Islet of Langerhans (tissue), 1 donor: ENCODE measurements around the gene AP2S1.
"Not testable (repeated sequence)": the region's sequence is repeated elsewhere in the genome, so short reads cannot be mapped to it uniquely, and the experiment has no call there.

Source experiments
- FAIRE-seq: peaks from one replicate; lab custom pipeline; 2011; peaks lifted over from hg19 to GRCh38; lab: Jason Lieb, UNC

The AP2S1 gene

DNA sequence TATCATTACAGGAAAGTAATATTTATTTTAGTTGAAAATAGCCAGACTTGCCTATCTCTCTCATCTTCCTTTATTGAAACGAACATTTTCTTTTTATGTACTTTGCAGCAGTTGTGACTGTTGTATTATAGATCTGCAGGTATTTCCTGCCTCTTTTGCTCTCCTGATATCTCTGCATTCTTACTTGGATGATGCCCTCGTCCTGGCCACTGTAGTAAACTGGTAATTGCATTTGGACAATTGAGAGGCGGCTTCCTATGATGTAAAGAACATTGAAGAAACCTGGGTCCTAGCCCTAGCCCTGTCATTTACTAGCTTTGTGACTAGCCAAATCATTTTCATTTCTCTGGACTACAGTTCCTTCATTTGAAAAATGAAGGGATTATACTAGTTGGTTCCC lies 16.5 kb upstream of the AP2S1 start:
- no peak for FAIRE-seq

DNA sequence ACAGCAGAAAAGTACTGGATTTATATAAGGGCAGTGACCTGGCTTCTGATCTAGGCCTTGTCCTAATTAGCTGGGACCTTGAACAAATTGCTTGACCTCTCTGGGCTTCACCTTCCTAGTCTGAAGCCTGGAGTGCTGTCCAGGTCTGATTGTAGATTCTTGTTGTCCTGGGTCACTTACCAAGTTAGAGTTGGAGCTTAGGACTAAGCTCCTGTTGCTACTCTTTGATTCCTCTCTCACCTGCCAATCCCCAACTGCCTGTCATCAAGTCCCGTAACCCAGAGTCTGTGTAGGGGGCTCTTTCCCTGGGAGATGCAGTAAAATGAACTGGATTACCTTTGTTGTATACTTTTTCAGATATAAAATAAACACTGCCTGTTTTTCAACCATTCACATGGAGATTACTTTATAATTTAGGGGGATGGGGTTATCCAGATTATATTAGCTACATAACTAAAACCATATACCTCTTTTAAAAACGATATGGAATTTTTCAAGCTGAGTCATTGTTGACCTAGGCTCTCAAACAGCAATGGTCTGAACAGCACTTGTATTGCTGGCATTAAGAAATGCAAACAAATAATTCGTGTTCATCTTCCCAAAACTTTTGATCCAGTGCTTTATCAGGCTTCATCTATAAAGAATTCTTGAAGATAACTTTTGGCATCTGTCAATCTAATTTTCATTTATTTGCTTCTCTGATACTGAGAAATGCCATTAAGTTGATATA lies 15.9 kb upstream of the AP2S1 start:
- no peak for FAIRE-seq

DNA sequence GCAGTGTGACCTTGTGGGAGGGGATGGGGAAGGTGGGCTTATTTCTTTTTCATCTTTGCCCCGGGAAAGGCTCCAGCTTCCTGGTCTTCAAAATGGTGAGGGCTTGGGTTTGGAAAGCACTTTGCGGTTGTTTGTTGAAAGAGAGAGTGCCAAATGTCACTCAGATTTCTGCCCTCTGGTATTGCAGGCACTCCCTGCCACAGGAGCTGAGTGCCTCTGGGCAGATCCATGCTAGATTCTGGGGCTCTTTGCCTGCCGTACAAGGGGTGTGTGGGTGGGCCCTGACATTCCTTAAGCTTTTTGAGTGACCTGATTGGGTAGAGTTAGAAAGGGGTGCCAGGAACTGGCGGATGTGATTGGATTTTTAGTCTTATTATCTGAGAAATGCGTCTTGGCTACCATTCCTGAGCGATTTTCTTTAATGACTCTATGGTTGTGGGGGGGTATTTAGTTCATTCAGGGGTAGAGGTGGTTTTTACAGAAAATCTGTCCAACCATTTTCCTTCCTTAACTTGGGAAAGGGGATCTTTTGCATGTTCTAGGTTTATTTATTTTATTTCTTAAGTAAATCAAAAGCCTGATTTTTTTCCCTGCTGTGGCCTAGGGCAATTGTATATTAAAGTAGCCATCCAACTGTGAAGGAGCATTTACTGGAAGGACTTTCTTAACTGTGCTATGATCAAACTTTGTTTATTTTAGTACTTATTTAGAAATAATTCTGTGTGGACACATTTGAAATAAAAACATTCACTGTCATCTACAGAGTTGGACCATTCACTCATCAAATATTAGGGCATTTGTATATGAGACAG lies 13.4 kb upstream of the AP2S1 start:
- FAIRE-seq: no peak

DNA sequence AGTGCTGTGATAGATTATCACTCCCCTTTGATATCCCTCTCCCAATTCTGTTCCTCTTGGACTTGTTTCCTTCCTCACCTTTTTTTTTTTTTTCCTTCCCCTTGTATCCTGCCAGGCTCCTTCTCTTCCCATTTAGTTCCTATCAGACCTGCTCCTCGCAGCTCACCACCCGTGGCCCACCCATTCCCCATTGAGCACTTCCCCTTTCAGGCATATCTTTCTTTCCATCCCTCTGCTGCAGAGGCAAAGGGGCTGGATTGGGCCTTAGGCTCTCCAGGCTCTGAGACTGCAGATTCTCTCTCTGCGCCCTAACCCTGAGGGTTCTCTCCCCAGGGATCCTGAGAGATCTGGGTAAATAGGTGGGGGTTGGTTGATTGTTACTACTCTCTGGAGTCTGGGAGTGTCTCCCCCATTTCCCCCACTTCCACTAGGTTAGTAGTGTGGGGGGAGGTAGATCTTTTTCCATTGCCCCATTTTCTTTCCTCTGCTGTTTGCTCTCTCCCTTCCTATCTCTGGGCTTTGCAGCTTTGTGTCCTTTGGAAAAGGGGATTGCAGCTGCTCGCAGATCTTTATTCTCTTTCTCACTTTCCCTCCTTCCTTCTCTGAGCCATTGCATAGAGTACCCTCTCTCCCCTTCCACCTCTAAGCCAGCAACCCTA lies 12.5 kb upstream of the AP2S1 start:
- no peak for FAIRE-seq

DNA sequence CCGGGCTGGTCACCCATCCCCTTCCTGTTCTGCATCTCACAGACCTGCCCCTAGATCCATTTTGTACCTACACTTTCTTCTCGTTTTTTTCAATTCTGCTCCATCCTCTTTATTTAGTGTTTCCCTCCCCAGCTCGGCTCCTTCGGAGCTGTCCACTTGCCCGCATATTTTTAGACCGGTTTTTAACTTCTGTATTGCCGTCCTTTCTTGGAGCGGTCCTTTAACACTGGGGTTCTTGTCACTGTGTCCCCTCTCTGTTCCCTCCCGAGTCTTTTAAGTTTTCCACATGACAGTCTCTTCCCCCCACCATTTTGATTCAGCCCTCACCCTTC lies 11.8 kb upstream of the AP2S1 start:
- no peak for FAIRE-seq

DNA sequence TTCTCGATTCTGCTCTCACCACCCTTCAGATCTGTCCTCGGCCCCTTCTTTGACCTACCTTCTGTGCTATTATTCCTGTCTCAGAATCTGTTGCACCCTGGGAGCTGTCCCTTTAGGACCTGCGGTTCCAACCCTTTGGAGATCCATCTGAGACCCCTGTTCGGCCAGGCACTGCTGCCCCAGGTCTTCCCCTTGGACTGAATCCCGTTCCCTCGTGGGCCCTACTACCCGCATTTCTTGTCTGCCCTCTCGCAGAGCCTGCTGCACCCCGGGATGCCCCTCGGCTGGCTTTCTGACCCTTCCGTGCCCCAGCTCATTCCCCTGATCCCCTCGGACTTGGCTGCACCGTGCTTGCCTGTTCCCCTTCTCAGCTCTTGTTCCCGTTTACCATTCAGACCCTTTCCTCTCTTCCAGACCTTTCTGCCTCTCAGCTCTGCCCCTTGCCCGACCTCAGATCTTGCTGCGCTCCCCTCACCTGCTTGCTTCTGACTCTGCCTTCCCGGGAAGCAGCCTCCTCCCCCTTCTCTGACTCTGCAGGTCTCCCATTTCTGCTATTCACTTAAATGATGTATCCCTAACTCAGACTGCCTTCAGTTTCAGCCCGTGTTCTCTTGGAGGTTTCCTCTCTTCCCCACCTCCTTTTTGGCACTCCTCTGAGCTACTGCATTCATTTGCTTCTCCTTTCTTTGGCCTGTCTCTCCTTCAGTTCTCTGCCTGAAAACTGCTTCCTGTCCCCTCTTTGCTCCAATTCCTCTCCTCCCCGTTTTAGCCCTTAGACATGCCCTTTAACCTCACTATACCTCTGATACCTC lies 11.3 kb upstream of the AP2S1 start:
- FAIRE-seq: no peak

DNA sequence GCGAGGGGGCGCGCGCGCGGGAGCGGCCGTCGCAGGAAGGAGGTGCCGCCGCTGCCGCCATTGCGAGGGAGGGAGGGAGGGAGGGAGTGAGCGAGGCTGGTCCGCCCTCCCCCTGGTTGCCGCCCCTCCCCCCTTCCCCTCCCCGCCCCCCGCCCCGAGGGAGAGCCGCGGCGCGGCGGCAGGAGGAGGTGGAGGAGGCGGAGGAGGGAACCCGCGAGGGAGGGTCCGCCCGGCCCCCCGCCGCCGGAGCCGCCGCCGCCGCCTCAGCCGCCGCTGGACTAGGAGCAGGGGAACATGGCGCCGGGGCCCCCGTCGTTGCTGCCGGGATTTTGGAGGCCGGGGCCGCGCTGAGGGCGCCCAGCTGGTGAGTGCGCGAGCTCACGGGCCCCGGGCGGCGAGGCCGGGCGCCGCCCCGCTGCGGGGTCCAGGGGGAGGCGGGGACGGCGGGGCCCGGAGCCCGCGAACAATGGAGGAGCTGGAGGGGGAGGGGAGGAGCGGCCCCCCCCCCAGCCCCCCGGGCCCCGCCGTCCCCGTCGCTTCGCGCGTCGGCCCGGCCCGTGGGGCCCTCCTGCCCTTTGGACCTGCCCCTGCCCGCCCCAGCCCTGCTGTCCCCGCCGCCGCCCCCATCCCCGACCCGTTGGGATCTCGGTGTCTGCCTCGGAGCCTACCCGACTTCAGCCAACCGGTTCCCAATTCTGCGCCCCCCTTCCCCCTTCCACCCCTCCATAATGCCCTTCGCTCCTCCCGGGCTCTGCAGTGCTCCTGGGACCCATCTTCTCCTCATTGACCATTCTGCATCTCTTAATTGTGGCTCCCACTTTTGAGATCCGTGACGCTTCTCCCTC lies 10.4 kb upstream of the AP2S1 start, which contains the start of gene ARHGAP35:
Gene ARHGAP35 (plus strand): TSS at position 152 of the 845 bp plus-strand sequence. CDS start 57,679 bp downstream, outside the sequence.
- no peak for FAIRE-seq

DNA sequence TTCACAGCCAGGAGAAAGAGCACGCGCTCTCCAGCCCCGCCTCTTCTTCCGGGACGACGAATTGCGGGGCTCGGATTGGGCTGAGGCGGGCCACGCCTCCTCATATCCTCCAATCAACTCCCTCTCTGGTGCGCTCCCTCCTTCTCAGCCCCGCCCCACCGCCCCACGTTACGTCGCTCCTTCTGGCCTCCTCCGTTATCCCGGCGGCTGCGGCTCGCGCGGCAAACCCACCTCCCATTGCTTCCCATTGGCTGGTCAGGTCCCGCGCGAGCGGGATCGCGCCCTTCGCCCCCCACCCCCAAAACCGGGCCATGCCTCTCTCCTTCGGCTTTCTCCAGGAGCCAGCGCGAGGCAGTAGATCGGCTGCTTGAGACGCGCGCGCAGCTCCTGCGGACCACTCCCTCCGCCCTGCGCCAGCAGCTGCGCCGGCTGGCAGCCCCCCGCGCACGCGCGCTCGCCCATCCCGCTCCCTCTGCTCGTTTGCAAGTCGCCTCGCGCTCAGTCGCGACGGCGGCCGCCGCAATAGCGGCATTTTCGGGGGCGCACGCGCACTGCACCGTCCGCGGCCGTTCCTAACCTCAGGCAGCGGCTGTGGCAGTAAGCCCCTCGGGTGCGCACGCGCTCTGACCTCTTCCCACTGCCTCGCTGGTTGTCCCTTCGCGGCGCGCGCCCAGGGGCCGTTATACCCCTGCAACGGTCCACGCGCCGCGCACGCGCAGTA lies 9.6 kb upstream of the AP2S1 start:
- FAIRE-seq: no peak

DNA sequence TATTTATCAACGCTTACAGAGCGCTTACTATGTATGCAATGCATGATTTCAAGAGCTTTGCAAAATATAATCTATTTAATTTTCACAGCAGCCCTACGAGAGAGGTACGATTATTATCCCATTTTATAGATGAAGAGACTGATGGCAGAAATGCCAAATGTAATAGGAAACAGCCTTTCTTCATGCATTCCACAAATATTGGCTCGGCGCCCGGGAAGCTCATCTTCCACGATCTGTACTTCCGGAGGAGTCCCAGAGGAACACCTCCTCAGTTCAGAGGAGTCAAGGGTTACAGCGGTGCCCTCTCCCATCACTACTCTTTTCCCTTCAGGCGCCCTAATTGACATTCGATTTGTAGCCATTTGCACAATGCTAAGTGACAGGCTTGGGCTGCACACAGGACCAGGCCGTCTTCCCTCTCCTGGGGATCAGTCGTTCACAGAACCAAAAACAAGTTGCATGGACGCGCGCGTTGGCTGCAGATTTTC lies 9.0 kb upstream of the AP2S1 start:
- no peak for FAIRE-seq

DNA sequence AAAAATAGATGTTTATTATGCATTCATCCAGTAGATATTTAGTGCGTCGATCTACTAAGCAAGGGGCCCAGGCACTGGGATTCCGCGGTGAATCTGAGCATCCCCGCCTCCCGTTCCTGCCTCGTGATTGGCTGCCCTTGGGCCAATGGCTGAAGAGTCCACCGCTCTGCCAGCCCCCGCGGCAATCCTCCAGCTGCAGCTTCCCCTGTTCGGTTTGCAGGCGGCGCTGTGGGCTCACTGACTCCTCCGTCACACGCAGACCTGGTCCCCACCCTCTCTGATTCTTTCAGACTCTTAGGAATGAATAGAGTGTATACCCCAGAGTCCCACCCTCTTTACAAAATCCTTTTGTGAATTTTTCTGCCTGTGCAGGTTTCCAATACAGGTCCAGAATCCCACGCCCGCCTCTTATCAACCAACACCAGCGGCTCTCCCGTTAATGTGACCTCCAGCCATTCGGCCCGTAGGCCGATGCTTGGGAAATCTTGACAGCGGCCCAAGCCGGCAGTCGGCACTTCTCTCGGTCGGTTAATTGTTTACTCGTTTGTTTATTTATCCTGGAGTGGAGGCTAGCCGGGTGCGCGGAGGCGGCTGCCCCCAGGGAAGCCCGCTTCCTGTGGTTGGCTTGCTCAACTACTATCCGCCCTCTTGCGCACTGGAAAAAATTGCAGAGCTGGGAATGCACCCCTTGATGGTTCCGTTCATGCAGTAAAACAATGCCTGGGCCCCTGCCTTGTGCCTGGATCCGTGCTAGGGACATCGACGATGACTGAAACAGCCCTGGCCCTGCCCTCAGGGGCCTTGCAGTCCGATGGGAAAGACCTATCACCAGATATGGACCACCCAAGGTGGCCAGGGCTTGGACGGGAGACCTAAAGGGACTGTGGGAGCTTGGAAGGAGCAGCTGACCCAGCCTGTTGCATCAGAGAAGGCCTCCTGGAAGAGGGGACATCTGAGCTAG lies 5.7 kb upstream of the AP2S1 start:
- FAIRE-seq: peak; percentile 88

DNA sequence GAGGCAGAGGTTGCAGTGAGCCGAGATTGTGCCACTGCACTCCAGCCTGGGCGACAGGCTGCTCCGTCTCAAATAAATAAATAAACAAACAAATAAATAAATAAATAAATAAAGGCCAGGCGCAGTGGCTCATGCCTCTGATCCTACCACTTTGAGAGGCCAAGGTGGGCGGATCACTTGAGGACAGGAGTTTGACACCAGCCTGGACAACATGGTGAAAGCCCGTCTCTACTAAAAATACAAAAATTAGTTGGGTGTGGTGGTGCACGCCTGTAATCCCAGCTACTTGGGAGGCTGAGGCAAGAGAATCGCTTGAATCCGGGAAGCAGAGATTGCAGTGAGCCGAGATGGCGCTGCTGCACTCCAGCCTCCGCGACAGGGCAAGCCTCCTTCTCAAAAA lies 4.1 kb upstream of the AP2S1 start:
- FAIRE-seq: not testable (repeated sequence)

DNA sequence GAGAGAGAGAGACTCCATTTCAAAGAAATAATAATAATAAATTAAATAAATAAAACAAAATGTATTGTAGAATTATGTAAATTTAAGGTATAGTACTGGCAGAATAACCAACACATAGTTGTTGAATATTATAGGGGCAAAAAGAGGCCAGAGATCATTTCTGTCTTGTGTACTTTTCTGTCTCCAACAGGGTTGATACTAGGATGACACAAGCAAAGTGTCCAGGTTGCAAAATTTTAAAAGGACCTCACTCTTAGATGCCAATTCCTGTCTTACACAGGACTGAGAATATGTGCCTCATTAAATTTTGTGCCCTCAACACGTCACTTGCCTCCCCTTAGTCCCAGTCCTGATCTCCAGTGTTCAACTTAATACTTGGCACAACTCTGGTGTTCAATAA lies 2.2 kb upstream of the AP2S1 start:
- FAIRE-seq: no peak

DNA sequence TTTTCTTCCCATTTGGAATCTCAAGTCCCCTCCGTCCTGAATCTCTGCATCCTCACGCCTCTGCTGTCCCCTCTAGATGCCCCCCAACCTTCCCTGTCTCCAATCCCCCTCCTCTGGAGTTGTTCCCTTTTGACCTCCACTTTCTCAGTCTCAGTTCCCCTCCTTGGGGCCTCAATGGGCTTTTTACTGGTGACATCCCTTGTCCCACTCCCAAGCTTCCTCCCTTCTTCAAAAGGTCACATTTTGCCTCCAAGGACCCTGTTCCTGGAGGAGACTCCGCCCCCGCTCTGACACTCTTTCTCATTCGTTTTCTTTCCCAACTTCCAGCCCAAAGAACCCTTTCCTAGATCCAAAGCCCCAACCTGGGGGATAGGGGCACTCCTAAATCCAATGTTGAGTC lies 1.0 kb downstream of the AP2S1 start:
- FAIRE-seq: no peak

DNA sequence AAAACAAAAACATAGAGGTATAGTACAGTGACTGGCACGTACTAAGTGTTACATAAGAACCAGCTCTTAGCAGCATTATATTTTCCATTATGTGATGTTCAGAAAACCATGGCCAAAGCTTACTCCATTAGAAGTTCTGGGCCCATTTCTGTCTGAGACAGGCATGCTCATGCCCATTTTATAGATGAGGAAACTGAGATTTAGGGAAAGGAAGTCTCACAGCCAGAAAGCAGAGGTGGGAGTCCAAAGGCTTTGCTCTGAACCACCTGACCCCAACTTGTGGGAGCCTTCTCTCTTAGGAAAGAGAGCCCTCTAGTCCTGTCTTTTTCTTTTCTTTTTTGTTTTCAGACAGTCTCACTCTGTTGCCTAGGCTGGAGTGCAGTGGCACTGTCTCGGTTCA lies 2.3 kb downstream of the AP2S1 start:
- no peak for FAIRE-seq

DNA sequence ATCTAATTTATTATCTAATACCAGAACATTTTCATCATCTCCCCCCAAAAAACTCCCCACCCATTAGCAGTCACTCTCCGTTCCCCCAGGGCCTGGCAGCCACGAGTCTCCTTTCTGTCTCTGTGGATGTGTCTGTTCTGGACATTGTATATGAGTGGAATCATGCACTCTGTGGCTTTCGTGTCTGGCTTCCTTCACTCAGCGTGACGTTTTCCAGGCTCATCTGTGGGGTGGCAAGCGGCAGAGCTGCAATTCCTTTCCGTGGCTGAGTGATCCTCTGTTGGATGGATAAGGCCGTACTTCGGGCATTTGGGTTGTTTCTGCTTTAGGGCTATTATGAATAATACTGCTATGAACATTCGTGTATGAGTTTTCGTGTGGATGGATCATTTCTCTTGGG lies 3.1 kb downstream of the AP2S1 start:
- no peak for FAIRE-seq

DNA sequence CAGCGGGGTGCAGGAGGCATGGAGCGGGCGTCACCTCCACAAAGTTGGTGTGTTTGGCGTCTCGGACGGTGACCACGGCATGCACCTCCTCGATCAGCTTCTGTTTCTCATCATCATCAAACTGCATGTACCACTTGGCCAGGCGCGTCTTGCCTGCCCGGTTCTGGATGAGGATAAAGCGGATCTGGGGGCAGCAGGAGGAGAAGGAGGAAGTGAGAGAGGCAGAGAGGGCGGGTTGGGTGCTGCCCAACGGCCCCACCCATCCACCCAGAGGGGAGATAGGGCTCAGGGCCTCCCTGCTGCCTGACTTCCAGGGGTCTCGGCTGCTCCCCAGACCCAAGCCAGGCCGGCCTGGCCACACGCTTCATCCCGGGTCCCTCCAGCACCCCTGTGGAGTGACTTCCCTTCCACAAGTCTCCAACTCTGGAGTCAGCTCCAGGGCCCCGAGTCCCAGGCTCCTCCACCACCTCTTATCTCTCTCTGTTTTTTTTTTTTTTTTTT lies 4.6 kb downstream of the AP2S1 start:
- FAIRE-seq: no peak

DNA sequence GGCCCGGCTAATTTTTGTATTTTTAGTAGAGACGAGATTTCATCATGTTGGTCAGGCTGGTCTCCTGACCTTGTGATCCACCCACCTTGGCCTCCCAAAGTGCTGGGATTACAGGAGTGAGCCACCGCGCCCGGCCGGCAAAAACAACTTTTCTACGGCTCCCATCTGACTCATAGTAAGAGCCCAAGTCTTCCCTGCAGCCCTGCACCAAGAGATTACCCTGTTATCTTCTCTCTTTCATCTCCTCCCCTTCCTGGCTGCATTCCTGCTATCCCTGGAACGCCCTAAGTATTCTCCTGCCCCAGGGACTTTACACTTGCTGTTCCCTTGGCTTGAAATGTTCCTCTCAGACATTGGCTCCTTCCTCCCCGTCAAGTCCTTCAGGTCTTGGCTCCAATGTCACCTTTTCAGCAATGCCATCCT lies 6.6 kb downstream of the AP2S1 start:
- FAIRE-seq: no peak

DNA sequence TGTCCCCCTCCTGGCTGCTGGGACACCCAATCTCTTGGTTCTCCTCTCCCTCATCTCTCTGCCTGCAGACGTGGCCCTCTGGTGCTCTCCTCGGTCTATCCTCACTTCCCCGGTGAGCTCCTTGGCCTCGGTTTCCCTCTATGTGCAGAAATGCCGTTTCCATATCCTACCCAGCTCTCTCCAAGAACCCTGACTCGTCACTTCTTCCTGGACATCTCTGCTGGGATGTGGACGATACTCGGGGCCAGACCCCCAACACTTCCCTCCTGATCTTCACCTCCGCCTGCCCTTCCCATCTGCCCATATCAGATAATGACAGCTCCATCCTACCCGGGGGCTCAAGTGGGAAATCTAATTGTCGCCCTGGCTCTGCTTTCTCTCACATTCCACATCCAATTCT lies 7.9 kb downstream of the AP2S1 start:
- FAIRE-seq: no peak

DNA sequence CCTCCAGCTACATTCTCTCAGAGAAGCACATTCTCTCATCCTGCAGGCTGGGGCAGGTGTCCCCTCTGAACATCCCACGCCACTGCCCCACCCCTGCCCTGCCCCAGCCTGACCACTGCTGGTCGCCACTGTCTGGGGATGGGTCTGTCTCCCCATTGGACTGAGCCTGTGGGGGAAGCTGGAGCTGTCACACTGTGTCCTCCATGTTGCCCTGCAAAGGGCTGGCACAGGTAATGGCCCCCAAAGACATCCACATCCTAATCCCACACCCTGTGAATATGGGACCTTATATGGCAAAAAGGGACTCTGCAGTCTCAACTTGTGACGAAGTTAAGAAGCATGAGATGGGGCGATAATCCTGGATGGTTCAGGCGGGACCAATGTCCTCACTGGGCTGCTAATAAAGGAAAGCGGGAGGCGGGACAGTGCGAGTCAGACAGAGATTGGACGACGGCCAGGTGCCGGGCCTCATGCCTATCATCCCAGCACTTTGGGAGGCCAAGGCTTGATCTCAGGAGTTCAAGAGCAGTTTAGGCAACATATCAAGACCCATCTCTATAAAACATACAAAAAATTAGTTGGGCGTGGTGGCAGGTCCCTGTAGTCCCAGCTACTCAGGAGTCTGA lies 9.1 kb downstream of the AP2S1 start:
- no peak for FAIRE-seq
